Hematopoietic multipotent progenitor cell treated with erythropoietin and hydrocortisone succinate and interleukin-3 and kit ligand, for 6 days (in vitro differentiated cells): ENCODE measurements around the gene PHKG2.
A peak's percentile ranks its signal among the peaks of the same experiment; 100 is the strongest.

ENCODE experiments used
- DNase-seq: peaks from one replicate; pipeline ENCODE4 v3.0.0-alpha.2; 2015

PHKG2 gene

DNA sequence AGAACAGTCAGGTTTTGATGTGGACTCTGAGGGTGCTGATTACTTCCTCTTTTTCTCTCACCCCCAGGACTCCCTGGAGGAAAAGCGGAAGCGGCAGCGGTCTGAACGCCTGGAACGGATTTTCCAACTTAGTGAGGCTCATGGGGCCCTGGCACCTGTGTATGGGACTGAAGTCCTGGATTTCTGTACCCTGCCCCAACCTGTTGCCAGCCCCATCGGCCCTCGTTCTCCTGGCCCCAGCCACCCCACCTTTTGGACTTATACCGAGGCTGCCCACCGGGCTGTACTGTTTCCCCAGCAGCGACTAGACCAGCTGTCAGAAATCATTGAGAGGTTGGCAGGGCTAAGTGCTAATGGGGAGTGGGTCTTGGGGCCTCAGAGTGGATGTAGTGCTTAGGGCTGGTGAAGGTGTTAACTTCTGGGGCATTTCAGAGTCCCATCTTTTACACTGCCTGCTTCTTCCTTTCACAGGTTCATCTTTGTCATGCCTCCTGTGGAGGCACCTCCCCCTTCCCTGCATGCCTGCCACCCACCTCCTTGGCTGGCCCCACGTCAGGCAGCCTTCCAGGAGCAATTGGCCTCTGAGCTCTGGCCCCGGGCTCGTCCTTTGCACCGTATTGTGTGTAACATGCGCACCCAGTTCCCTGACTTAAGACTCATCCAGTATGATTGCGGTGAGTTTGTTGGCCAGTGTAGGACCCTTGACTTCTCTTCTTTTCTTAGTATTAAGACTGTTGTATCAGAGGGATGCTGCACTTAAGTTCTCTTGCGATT is 19.1 kb upstream of the PHKG2 start:
- DNase-seq, result no peak

DNA sequence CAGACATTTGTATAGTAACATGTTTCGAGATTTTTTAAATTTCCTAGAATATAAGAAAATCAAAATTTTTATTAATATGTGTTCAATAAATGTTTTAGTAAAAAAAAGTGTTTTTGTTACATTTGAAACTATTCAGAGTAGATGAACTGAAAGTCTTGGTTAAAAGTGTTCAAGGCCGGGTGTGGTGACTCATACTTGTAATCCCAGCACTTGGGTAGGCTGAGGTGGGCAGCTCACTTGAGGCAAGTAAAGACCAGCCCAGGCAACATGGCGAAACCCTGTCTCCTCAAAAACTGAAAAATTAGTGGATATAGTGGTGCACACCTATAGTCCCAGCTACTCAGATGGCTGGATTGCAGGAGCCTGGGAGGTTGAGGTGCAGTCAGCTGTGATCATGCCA is 16.8 kb upstream of the PHKG2 start:
- DNase-seq, result no peak

DNA sequence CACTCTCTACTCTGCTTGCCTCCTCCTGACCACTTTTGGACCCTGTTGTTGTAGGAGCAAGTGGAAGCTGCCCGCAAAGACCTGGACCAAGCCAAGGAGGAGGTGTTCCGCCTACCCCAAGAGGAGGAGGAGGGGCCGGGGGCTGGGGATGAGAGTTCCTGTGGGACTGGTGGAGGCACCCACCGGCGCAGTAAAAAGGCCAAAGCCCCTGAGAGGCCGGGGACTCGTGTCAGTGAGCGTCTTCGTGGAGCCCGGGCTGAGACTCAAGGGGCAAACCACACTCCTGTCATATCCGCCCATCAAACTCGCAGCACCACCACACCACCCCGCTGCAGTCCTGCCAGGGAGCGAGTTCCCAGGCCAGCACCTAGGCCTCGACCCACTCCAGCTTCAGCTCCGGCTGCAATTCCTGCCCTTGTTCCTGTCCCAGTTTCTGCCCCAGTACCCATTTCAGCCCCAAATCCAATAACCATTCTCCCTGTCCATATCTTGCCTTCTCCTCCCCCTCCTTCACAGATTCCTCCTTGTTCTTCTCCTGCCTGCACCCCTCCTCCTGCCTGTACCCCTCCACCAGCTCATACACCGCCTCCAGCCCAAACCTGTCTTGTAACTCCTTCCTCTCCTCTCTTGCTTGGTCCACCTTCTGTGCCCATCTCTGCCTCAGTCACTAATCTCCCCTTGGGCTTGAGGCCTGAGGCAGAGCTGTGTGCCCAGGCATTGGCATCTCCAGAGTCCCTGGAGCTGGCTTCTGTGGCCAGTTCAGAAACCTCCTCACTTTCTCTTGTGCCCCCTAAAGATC is 11.0 kb upstream of the PHKG2 start:
- no peak for DNase-seq

DNA sequence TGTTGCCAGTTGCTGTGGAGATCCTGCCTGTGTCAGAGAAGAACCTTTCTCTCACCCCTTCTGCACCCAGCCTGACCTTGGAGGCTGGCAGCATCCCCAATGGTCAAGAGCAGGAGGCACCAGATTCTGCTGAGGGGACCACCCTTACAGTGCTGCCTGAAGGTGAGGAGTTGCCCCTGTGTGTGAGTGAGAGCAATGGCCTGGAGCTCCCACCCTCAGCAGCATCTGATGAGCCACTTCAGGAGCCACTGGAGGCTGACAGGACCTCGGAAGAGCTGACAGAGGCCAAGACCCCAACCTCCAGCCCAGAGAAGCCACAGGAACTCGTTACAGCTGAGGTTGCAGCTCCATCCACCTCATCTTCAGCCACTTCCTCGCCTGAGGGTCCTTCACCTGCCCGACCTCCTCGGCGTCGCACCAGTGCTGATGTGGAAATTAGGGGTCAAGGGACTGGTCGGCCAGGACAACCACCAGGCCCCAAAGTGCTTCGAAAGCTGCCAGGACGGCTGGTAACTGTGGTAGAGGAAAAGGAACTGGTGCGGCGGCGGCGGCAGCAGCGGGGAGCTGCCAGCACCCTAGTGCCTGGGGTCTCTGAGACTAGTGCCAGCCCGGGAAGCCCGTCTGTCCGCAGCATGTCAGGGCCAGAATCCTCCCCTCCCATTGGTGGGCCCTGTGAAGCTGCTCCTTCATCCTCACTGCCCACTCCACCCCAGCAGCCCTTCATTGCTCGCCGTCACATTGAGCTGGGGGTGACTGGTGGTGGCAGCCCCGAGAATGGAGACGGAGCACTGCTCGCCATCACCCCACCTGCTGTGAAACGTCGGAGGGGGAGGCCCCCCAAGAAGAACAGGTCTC is 10.2 kb upstream of the PHKG2 start:
- DNase-seq, result no peak

DNA sequence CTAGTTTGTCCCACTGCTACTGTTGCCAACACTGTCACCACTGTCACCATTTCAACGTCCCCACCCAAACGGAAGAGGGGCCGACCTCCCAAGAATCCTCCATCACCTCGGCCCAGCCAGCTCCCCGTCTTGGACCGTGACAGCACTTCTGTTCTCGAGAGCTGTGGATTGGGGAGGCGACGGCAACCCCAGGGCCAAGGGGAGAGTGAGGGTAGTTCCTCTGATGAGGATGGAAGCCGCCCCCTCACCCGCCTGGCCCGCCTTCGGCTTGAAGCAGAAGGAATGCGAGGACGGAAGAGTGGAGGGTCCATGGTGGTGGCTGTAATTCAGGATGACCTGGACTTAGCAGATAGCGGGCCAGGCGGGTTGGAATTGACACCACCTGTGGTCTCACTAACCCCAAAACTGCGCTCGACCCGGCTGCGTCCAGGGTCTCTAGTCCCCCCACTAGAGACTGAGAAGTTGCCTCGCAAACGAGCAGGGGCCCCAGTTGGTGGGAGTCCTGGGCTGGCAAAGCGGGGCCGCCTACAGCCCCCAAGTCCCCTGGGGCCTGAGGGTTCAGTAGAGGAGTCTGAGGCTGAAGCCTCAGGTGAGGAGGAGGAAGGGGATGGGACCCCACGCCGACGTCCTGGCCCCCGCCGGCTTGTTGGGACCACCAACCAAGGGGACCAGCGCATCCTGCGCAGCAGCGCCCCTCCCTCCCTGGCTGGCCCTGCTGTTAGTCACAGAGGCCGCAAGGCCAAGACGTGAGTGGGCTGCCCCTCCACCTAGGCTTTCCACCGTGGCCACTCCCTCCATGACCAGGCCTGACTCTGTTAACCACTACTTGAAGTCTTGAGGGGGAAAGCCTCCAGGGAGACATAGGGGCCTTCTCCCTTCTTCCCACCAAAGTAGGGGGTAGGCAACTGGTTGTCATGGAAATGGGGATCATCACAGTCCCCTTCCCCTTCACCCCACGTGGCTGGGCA is 9.0 kb upstream of the PHKG2 start:
- no peak for DNase-seq

DNA sequence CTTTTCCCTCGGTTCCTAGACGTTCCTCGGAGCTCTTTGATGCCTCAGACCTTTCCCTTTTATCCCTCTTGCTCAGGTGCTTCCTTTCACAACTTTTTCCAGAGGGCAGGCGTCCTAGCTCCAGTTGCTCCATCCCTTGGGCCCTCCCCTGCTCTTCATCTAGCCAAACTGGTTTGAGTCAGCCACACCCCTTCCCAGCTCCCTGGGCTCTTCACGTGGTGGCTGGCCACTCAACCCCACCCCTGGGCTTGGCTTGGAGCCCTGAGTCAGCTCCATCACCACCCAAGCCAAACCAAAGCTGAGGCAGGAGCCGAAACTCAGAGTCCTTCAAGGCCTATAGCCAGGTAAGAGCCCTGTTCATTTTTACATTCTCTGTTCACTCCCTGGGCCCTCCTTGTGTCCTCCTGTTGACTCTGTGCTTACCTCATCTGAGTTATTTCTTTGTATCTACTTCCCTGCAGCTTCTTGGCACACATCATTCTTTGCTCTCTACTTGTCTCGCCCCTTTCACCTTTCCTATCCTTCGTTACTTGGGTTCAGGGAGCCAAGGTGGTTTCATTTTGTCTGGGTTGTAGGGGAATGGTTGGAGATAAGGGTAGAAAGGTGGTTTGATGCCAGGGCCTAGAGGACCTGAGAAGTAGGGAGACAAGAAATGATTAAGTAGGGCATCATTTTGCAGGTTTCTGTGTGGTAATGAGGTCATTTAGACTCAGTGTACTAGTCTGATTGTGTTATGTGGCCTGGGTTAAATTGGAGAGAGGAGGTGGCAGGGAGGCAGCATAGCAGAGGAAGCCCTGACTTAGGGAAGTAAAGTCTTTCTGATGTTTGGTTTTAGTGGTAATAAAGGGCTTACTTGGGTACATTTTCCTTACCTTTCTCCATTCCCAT is 7.6 kb upstream of the PHKG2 start:
- peak; percentile 89 for DNase-seq

DNA sequence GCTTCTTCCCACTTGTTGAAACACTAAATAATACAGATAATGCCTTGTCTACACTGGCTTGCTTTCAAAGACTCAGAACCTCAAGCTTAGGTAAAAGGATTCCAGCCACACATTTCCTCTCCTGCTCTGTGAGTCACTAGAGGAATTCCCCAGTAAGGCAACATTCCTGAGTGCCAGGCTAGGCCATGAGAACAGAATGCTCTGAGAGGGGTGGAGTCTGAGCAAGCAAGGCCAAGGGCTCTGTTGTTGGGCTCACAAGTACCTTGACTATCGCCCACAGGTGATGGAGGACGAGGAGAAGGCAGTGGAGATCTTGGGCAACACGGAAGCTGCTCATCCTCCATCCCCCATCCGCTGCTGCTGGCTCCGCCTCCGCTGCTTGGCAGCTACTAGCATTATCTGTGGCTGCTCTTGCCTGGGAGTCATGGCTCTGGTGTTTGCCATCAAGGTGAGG is 6.7 kb upstream of the PHKG2 start:
- no peak for DNase-seq

DNA sequence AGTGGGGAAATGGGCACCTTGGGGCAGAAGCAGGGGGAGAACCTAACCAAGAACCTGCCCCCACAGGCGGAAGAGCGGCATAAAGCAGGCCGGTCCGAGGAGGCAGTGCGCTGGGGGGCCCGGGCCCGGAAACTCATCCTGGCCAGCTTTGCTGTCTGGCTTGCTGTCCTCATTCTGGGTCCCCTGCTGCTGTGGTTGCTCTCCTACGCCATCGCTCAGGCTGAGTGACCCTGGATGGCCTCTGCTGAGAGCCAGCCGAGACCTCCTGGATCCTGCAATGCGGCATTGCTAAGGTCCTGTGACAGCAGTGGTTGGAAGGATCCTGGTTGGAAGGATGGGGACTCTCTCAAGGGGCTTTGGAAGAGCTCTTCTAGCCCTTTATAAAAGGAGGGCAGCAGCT is 4.5 kb upstream of the PHKG2 start:
- DNase-seq, result no peak

DNA sequence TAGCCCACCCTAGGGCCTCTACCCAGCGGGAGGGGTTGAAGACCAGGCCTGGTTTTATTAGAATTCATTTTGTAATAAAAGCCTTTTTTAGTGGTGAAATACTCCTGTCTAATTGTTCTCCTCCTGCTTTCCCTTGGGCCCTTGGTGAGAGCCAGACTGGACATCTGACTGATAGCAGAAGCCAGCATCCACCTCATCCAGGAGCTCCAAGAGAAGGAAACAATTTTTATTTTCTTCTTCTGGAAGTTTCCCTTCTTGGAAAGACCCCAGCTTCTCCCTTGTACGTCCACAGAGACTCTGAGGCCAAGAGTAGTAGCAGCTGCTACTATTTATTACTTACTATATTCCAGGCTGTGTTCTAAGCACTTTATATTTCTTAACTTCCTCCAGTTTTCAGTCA is 4.0 kb upstream of the PHKG2 start:
- DNase-seq, result no peak

DNA sequence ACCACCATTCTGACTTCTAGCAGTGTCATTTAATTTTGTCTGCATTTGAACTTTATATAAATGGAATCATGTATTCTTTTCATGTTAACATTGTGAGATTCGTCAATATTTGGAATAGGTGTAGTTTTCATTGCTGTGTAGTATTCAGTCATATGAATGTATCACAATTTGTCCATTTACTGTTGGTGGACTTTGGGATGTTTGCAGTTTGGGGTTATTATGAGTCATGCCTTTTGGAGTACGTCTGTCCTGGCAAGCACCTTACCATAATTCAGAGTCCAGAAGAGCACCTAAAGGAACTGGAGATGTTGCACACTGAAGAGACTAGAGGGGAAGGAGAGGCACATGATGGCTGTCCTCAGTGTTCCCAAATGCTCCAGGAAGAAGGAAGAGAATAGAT is 3.1 kb upstream of the PHKG2 start:
- DNase-seq, result no peak

DNA sequence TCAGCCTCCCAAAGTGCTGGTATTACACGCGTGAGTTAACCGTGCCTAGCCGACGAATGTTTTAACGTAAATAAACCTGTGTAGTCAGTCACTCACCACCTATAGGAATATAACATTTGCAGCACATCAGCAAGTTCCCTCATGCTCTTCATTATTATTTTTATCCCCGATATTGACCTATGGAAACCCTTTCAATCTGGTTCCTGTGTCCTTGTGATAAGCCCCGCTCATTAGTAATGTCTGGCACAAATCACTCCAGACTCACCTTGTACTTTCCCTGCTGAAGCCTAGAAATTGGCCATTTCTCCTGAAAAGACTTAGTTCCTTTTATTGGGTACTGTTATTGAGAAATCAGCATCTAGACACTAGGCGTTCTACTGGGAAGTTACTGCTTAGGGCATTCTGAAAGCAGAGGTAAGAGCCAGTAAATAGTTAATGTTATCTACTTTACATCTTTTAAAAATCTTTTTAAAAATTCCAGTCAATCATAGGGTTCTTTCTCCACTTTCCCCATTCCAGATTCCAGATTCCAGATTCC is 1.5 kb upstream of the PHKG2 start:
- no peak for DNase-seq

DNA sequence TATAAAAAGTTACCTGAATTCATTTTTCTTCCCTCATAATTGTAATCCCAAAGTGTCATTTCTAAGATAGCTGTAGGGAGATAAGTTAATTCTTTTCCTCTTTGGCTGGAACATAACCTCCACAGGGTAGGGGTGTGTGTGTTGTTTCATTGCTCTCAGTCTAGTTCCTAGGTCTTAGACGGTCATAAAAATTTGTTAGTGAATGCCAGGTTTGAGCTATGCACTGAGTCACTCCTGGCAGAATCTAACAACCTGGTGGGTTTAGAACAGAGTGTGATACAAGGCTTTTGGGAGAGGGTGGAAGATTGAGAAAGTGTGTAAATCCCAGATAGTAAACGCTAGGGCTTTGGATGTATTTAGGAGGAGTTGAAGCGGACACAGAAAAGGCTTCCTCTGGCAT is 894 bp upstream of the PHKG2 start:
- no peak for DNase-seq

DNA sequence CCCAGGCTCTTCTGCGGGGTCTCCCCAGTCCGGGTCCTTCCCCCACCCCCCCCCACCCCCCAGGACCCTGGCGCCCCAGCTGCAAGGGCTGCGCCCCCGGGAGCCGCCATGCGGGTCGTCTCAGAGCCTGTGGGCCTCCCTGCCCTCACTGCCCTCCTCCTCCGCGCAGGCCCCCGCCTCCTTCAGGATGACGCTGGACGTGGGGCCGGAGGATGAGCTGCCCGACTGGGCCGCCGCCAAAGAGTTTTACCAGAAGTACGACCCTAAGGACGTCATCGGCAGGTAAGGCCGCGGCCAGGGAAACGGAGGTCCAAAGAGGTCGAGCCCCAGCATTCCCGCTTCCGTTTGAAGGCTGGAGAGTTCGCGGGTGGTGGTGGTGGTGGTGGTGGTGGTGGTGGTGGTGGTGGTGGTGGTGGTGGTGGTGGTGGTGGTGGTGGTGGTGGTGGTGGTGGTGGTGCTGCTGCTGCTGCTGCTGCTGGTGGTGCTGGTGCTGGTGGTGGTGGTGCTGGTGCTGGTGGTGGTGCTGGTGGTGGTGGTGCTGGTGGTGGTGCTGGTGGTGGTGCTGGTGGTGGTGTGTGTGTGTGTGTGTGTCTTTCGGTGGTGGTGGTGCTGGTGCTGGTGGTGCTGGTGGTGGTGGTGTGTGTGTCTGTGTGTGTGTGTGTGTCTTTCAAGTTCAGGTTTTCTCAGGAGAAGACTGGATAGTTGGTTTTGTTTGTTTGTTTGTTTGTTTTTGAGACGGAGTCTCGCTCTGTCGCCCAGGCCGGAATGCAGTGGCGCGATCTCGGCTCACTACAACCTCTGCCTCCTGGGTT is 615 bp downstream of the PHKG2 start:
- peak; percentile 48 for DNase-seq

DNA sequence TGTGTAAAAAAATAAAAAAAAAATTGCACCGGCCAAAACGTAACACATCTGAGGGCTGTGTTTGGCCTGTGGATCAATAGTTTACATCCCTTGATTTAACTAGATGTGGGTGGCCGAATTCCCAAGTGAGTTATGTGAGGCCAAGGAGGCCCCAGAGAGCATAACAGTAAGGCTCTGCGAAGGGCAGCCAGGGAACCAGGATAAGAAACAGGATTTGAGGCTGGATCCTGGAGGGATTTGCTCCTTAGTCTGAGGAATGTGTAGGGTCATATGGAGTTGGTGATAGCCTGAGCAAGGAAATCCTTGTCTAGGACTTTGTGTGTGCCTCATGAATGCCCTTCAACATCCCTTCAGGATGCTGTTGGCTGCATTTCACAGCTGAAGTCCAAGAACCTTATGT is 2.0 kb downstream of the PHKG2 start:
- no peak for DNase-seq

DNA sequence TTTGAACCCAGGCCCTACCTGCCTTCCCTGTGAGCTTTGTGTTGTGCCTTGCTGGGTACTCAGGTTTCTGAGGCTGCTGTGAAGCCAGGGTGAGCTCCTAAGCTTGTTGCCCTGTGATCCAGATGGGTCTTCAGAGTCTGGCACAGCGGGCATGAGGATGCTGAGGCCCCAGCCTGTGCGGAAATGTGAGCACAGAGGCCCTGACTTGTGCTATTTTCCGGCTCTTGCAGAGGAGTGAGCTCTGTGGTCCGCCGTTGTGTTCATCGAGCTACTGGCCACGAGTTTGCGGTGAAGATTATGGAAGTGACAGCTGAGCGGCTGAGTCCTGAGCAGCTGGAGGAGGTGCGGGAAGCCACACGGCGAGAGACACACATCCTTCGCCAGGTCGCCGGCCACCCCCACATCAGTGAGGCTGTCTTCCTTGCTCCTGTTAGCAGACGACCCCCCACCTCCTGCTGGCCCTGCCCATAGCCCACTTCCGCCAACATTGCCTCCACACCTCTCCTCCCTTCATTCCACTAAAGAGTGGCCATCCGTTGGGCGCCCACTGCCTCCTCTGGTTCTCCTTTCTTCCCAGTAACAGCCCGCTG is 2.7 kb downstream of the PHKG2 start:
- no peak for DNase-seq

DNA sequence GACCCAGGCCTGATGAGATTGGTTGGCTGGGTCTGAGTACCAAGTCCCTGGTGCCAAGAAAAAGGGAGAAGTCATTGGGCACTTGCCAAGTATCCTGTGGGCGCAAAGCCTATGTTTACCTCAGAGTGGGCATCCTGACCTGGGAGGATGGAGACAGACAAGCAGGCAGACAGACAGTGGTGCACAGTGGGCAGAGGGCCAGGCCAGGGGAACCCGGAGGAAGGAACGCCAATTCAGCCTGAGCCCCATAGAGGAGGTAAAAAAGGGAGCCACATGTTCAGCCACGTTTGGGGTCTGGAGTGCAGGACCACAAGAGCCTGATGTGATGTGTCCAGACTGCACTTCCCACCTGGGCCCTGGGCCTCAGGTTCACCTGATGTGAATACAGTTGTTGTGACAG is 5.4 kb downstream of the PHKG2 start:
- DNase-seq, result no peak

DNA sequence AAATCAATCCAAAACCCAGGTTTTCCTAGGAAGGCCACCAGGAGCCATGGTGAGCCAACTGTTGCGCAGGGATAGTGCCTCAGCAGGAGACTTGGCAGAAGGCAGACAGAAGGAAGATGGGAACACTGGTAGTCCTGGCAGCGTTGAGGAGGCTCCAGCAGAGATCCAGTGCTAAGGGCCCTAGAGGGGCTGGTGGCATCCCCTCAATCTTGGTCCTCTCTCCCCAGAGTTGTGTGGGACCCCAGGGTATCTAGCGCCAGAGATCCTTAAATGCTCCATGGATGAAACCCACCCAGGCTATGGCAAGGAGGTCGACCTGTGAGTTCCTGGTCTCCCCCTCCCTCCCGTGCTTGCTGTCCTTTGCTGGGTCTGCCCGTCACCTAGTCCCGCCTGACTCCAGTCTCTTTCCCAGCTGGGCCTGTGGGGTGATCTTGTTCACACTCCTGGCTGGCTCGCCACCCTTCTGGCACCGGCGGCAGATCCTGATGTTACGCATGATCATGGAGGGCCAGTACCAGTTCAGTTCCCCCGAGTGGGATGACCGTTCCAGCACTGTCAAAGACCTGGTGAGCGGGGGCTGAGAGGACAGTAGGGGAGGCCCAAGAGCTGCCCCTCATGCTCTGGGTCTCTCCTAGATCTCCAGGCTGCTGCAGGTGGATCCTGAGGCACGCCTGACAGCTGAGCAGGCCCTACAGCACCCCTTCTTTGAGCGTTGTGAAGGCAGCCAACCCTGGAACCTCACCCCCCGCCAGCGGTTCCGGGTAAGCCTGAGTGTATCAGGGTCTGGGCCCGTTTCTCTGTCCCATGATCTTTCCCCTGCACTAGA is 7.9 kb downstream of the PHKG2 start:
- no peak for DNase-seq

DNA sequence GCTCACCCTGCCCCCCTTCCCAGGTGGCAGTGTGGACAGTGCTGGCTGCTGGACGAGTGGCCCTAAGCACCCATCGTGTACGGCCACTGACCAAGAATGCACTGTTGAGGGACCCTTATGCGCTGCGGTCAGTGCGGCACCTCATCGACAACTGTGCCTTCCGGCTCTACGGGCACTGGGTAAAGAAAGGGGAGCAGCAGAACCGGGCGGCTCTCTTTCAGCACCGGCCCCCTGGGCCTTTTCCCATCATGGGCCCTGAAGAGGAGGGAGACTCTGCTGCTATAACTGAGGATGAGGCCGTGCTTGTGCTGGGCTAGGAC is 8.5 kb downstream of the PHKG2 start:
- no peak for DNase-seq

DNA sequence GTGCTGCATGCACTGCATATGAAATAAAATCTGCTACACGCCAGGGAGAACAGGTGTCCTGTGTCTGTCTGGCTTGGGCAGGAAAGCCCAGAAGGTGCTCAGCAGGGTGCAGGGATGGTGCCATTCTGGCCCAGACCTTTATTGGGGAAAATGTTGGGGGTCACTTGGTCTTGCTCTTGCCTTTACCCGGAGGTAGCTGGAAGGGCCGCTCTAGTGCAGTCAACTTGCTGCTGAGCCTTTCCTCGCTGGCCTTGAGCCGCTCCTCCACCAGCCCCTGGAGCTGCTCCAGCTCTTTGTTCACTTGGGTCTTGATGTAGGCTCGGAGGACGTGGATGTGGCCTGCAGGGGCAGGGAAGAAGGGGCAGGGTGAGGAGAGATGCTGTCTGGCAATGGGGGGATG is 9.1 kb downstream of the PHKG2 start:
- no peak for DNase-seq
